Renal pelvis (tissue), 4 donors: ENCODE data around the gene JMJD8. TPM values are rescaled to one million over a fixed set of nuclear protein-coding genes. Genes with fewer than 3 reads are reported as not detected.
A peak's percentile ranks its signal among the peaks of the same experiment; 100 is the strongest.
"Not testable (repeated sequence)": the region's sequence is repeated elsewhere in the genome, so short reads cannot be mapped to it uniquely, and the experiment has no call there.

Experiments used
- DNase-seq: peaks from one replicate; pipeline ENCODE4 v3.0.0-alpha.2; 2013
- polyA plus RNA-seq, 3 donors: library from polyadenylated mRNA; unstranded; fragments of 120-200 nt; gene quantifications; one replicate each; pipeline ENCODE4 v1.2.1, GENCODE V29; 2013; ENCODE audit not compliant: insufficient read length in 3 of 3

The JMJD8 gene
- polyA plus RNA-seq, 3 donors, result 75.1 to 80.9 (median 75.2) TPM

- DNase-seq, result no peak
These were observed 10.2 kb upstream of the JMJD8 start for GRCh38 chr16:694187-694862.

- DNase-seq, result no peak
These were observed 9.6 kb upstream of the JMJD8 start for GRCh38 chr16:693766-694165.

- DNase-seq, result no peak
These were observed 9.2 kb upstream of the JMJD8 start for GRCh38 chr16:693364-693763.

GRCh38 chr16:692356-693108 lies 8.4 kb upstream of the JMJD8 start:
- no peak for DNase-seq

- DNase-seq, result not testable (repeated sequence)
These were observed 7.1 kb upstream of the JMJD8 start for GRCh38 chr16:691242-691641.

- DNase-seq, result no peak
These were observed 5.2 kb upstream of the JMJD8 start for GRCh38 chr16:689175-689897.

GRCh38 chr16:687499-687898 lies 3.4 kb upstream of the JMJD8 start:
- no peak for DNase-seq

- DNase-seq, result no peak
These were observed 2.5 kb upstream of the JMJD8 start for GRCh38 chr16:686459-687260.

- DNase-seq, result no peak
These were observed 1.8 kb upstream of the JMJD8 start for GRCh38 chr16:685967-686366.

GRCh38 chr16:684961-685696 lies 995 bp upstream of the JMJD8 start:
- no peak for DNase-seq

- DNase-seq, result no peak
These were observed 601 bp downstream of the JMJD8 start for GRCh38 chr16:683396-684070.

- no peak for DNase-seq
These were observed 1.4 kb downstream of the JMJD8 start for GRCh38 chr16:682493-683395.

- DNase-seq, result no peak
These were observed 2.2 kb downstream of the JMJD8 start for GRCh38 chr16:681746-682427.

GRCh38 chr16:680967-681745 lies 3.0 kb downstream of the JMJD8 start:
- DNase-seq, result no peak

GRCh38 chr16:680625-680945 lies 3.5 kb downstream of the JMJD8 start:
- DNase-seq, result no peak

GRCh38 chr16:679814-680624 lies 4.1 kb downstream of the JMJD8 start, which contains the start of gene STUB1:
Gene STUB1, plus strand, starts transcription at chr16:680410. Its CDS starts 116 bp downstream, at chr16:680526.
- peak; percentile 79 for DNase-seq
